Esophagus squamous epithelium (tissue), 4 donors: ENCODE measurements around the gene C2orf76.

Experiments used
- CTCF ChIP-seq, 6 experiments: fragments of 450-650 bp in 4 of 6; fragments of 200-600 bp in 2 of 6; sonication (generic) in 2 of 6; IDR thresholded peaks; one replicate each; pipeline ENCODE4 v1.5.1; 2016 to 2019; ENCODE audit warnings: antibody characterized with exemption in 6 of 6, mild to moderate bottlenecking in 4 of 6, moderate library complexity in 4 of 6
- POLR2A ChIP-seq, 4 donors: fragments of 450-650 bp; IDR thresholded peaks; one replicate each; pipeline ENCODE4 v1.6.1; 2017; ENCODE audit warnings: antibody characterized with exemption in 4 of 4, mild to moderate bottlenecking in 4 of 4, moderate library complexity in 3 of 4

- no peak for TF ChIP-seq POLR2A (IDR thresholded peaks at IDR 0.05)
- TF ChIP-seq CTCF (IDR thresholded peaks at IDR 0.05), result no peak
Observed at GRCh38 chr2:119282996-119283511, 83.6 kb downstream of the C2orf76 start.
